Natural killer cell (primary cell): ENCODE results near the gene CDC27. TPM values are rescaled to one million over a fixed set of nuclear protein-coding genes. Genes with fewer than 3 reads are reported as not detected.

Experiments used
- ATAC-seq, 3 donors: fragments of 150-1000 bp in 2 of 3; fragments of 200-7000 bp in 1 of 3; cut with Tn5 transposase; 1 replicate in 1 of 3; 2 replicates in 2 of 3; pipeline ENCODE4 v1.10.0; 2021; ENCODE audit warnings: mild to moderate bottlenecking in 2 of 3, moderate library complexity in 2 of 3
- DNase-seq, 2 donors: peaks; one replicate each; pipeline versions ENCODE4 v3.0.0 to v3.0.0-alpha.2; 2013 to 2021; ENCODE audit warnings: mixed read lengths in 1 of 2
- H3K27ac ChIP-seq: one replicate; pipeline ENCODE4 v1.5.1; 2013; ENCODE audit warnings: mild to moderate bottlenecking, low read length
- H3K27me3 ChIP-seq: one replicate; pipeline ENCODE4 v1.6.1; 2013; ENCODE audit warnings: low read length; ENCODE audit not compliant: control insufficient read depth, insufficient read depth
- H3K36me3 ChIP-seq: one replicate; pipeline ENCODE4 v1.6.1; 2013; ENCODE audit warnings: low read length; ENCODE audit not compliant: control insufficient read depth, insufficient read depth
- H3K4me1 ChIP-seq: one replicate; pipeline ENCODE4 v1.6.1; 2013; ENCODE audit warnings: low read length; ENCODE audit not compliant: control insufficient read depth, insufficient read depth
- H3K4me3 ChIP-seq: one replicate; pipeline ENCODE4 v1.5.1; 2013; ENCODE audit warnings: low read length
- H3K9me3 ChIP-seq: one replicate; pipeline ENCODE4 v1.6.1; 2013; ENCODE audit warnings: low read length; ENCODE audit not compliant: control insufficient read depth, insufficient read depth
- H3K27ac Mint-ChIP-seq, 2 donors: one replicate each; pipeline ENCODE4 v1.8.0; 2022; ENCODE audit warnings: mild to moderate bottlenecking in 2 of 2, mixed read lengths in 2 of 2, moderate library complexity in 1 of 2
- H3K27me3 Mint-ChIP-seq, 2 donors: one replicate each; pipeline ENCODE4 v1.8.0; 2022; ENCODE audit warnings: low read depth in 2 of 2, mixed read lengths in 2 of 2
- H3K36me3 Mint-ChIP-seq: one replicate; pipeline ENCODE4 v1.8.0; 2022; ENCODE audit warnings: mixed read lengths
- H3K4me1 Mint-ChIP-seq, 2 donors: one replicate each; pipeline ENCODE4 v1.8.0; 2022; ENCODE audit warnings: mixed read lengths in 2 of 2
- H3K4me3 Mint-ChIP-seq: one replicate; pipeline ENCODE4 v1.8.0; 2022; ENCODE audit warnings: mild to moderate bottlenecking, moderate library complexity, mixed read lengths
- H3K9me3 Mint-ChIP-seq, 2 donors: one replicate each; pipeline ENCODE4 v1.8.0; 2022; ENCODE audit warnings: mixed read lengths in 2 of 2
- CTCF ChIP-seq: fragments of 200-600 bp; IDR thresholded peaks from one replicate; pipeline ENCODE4 v1.8.0; 2022; ENCODE audit warnings: antibody characterized with exemption
- WGBS: methylation state at CpG from one replicate; pipeline ENCODE4 v1.1.7; 2013; ENCODE audit warnings: missing lambda C conversion rate; ENCODE audit not compliant: insufficient coverage; 5-methylcytosine and 5-hydroxymethylcytosine counted together
- intact Hi-C: fragments of 100-400 bp; cut with micrococcal nuclease; formaldehyde crosslinking; loops from one replicate; pipeline ENCODE4 v1.14.2; 2022
- total RNA-seq, 4 donors: library from RNA; stranded (reverse); fragments of 120-200 nt in 1 of 4; gene quantifications; one replicate each; pipeline versions ENCODE4 v1.2.3 to v1.2.4, GENCODE V29; 2013 to 2022

The CDC27 gene
- total RNA-seq, 3 donors from 2014 or later (not counting 1 experiment from before 2014, with no cell fraction given) = 77.3 to 87.3 (median 78.8) TPM

GRCh38 chr17:47165137-47165536 lies 24.0 kb downstream of the CDC27 start:
- no peaks in the 10 kb centered on the region for H3K27me3 ChIP-seq
- TF ChIP-seq CTCF = no peak
- intact Hi-C loops = no loop called here
- no peaks in the 10 kb centered on the region for H3K9me3 ChIP-seq
- DNase-seq (no peak), ATAC-seq (no peak)
- no peak overlapping the region for H3K27ac ChIP-seq
- Mint-ChIP-seq H3K4me3 (no peak overlapping the region), H3K9me3 (no peaks in the 10 kb centered on the region), H3K36me3 (peaks cover 9% of the 10 kb centered on the region), H3K4me1 (peaks cover 12 to 16% of the 10 kb centered on the region in 2 donors), H3K27ac (no peak overlapping the region), H3K27me3 (no peaks in the 10 kb centered on the region)
- H3K4me3 ChIP-seq = no peak overlapping the region
- peaks cover 43% of the 10 kb centered on the region for H3K36me3 ChIP-seq
- WGBS = 100% methylated on average over 1 of the region's 2 CpGs
- H3K4me1 ChIP-seq = no peaks in the 10 kb centered on the region

GRCh38 chr17:47164263-47164662 lies 24.8 kb downstream of the CDC27 start:
- intact Hi-C loops = no loop called here
- Histone ChIP-seq H3K27ac (no peak overlapping the region), H3K9me3 (no peaks in the 10 kb centered on the region), H3K27me3 (no peaks in the 10 kb centered on the region), H3K4me3 (no peak overlapping the region), H3K36me3 (peaks cover 44% of the 10 kb centered on the region), H3K4me1 (no peaks in the 10 kb centered on the region)
- Mint-ChIP-seq H3K4me1 (peaks cover 12% of the 10 kb centered on the region in 2 donors), H3K27me3 (no peaks in the 10 kb centered on the region), H3K9me3 (no peaks in the 10 kb centered on the region), H3K4me3 (no peak overlapping the region), H3K36me3 (peaks cover 9% of the 10 kb centered on the region), H3K27ac (peak overlapping the region in 1 of 2 donors; percentile 52)
- ATAC-seq (no peak), DNase-seq (no peak)
- TF ChIP-seq CTCF = no peak
- 98% methylated on average over 5 of the region's 5 CpGs for WGBS

- intact Hi-C loops = no loop called here
- H3K4me1 Mint-ChIP-seq = peaks cover 12% of the 10 kb centered on the region in 2 donors
- no peaks in the 10 kb centered on the region for H3K9me3 Mint-ChIP-seq
- no peaks in the 10 kb centered on the region for H3K27me3 ChIP-seq
- H3K4me1 ChIP-seq = no peaks in the 10 kb centered on the region
- DNase-seq = no peak
- no peak for TF ChIP-seq CTCF
- H3K36me3 ChIP-seq = peaks cover 45% of the 10 kb centered on the region
- H3K36me3 Mint-ChIP-seq = peaks cover under 1% of the 10 kb centered on the region
- WGBS = 13% methylated on average over 1 of the region's 2 CpGs
- peak overlapping the region; percentile 52 to 82 for H3K27ac Mint-ChIP-seq
- no peaks in the 10 kb centered on the region for H3K27me3 Mint-ChIP-seq
- ATAC-seq = no peak
- H3K27ac ChIP-seq = peak overlapping the region; percentile 25
- H3K4me3 ChIP-seq = peak overlapping the region; percentile 3
- peak overlapping the region; percentile 14 for H3K4me3 Mint-ChIP-seq
- no peaks in the 10 kb centered on the region for H3K9me3 ChIP-seq
These were observed 27.0 kb downstream of the CDC27 start for GRCh38 chr17:47162013-47162622.

- no peaks in the 10 kb centered on the region for H3K4me1 ChIP-seq
- Mint-ChIP-seq H3K9me3 (no peaks in the 10 kb centered on the region), H3K4me1 (peaks cover 12% of the 10 kb centered on the region in 2 donors), H3K27me3 (no peaks in the 10 kb centered on the region), H3K27ac (no peak overlapping the region), H3K4me3 (no peak overlapping the region), H3K36me3 (no peaks in the 10 kb centered on the region)
- H3K27me3 ChIP-seq = no peaks in the 10 kb centered on the region
- 98% methylated on average over 18 of the region's 18 CpGs for WGBS
- no peak for TF ChIP-seq CTCF
- no peaks in the 10 kb centered on the region for H3K9me3 ChIP-seq
- intact Hi-C loops = no loop called here
- no peak overlapping the region for H3K27ac ChIP-seq
- no peak for DNase-seq
- no peak for ATAC-seq
- H3K4me3 ChIP-seq = no peak overlapping the region
- peaks cover 53% of the 10 kb centered on the region for H3K36me3 ChIP-seq
These were observed 29.8 kb downstream of the CDC27 start for GRCh38 chr17:47159315-47159714.
